ENCODE data around the gene TMEM132C.

The TMEM132C gene

GRCh38 chr12:128619263-128619662 lies 352.3 kb downstream of the TMEM132C start:
- no peak for DNase-seq

- no peak for DNase-seq
These were observed 354.3 kb downstream of the TMEM132C start for GRCh38 chr12:128621304-128621703.

GRCh38 chr12:128623748-128624147 lies 356.8 kb downstream of the TMEM132C start:
- no peak for DNase-seq

GRCh38 chr12:128626808-128627320 lies 359.9 kb downstream of the TMEM132C start:
- no peak for DNase-seq

- no peak for DNase-seq
These were observed 360.7 kb downstream of the TMEM132C start for GRCh38 chr12:128627659-128628058.

- no peak for DNase-seq
These were observed 363.0 kb downstream of the TMEM132C start for GRCh38 chr12:128629979-128630378.

- DNase-seq = no peak
These were observed 371.0 kb downstream of the TMEM132C start for GRCh38 chr12:128637642-128638606.

- DNase-seq = no peak
These were observed 372.1 kb downstream of the TMEM132C start for GRCh38 chr12:128639089-128639488.

GRCh38 chr12:128643155-128643554 lies 376.2 kb downstream of the TMEM132C start:
- no peak for DNase-seq

GRCh38 chr12:128644664-128645296 lies 377.8 kb downstream of the TMEM132C start:
- no peak for DNase-seq

- no peak for DNase-seq
These were observed 382.9 kb downstream of the TMEM132C start for GRCh38 chr12:128649902-128650301.

- no peak for DNase-seq
These were observed 385.3 kb downstream of the TMEM132C start for GRCh38 chr12:128652136-128652751.

- DNase-seq = no peak
These were observed 387.5 kb downstream of the TMEM132C start for GRCh38 chr12:128654468-128654867.

GRCh38 chr12:128657378-128657777 lies 390.4 kb downstream of the TMEM132C start:
- DNase-seq = no peak

GRCh38 chr12:128660532-128661225 lies 393.7 kb downstream of the TMEM132C start:
- no peak for DNase-seq

- DNase-seq = no peak
These were observed 394.2 kb downstream of the TMEM132C start for GRCh38 chr12:128661226-128661569.

- no peak for DNase-seq
These were observed 395.1 kb downstream of the TMEM132C start for GRCh38 chr12:128662101-128662500.

GRCh38 chr12:128664501-128664900 lies 397.5 kb downstream of the TMEM132C start:
- DNase-seq = no peak

GRCh38 chr12:128667193-128667592 lies 400.2 kb downstream of the TMEM132C start:
- DNase-seq = no peak

- no peak for DNase-seq
These were observed 404.6 kb downstream of the TMEM132C start for GRCh38 chr12:128671528-128672042.

- no peak for DNase-seq
These were observed 405.5 kb downstream of the TMEM132C start for GRCh38 chr12:128672428-128672827.

GRCh38 chr12:128672893-128673292 lies 405.9 kb downstream of the TMEM132C start:
- DNase-seq = no peak

GRCh38 chr12:128675576-128675975 lies 408.6 kb downstream of the TMEM132C start:
- no peak for DNase-seq

Measured in fibroblast of skin of right quadriceps (primary cell).